OCI-LY7 (cell line): ENCODE measurements around the gene ELOVL7. TPM values are rescaled to one million over a fixed set of nuclear protein-coding genes. Genes with fewer than 3 reads are reported as not detected.

ENCODE experiments used
- Bru-seq: library from RNA; stranded (reverse); fragments of 400-500 nt; gene quantifications from one replicate; lab custom pipeline; 2021; lab: Mats Ljungman, UMichigan
- BruChase-seq, 2 experiments: library from RNA; stranded (reverse); fragments of 400-500 nt; gene quantifications; one replicate each; lab custom pipeline; 2021; lab: Mats Ljungman, UMichigan
- BruUV-seq: library from RNA; stranded (reverse); fragments of 400-500 nt; replicated peaks from 2 replicates; lab custom pipeline; 2021; lab: Mats Ljungman, UMichigan
- CTCF ChIA-PET: fragments of 300-600 bp; sonication (Branson Sonifier 250); formaldehyde crosslinking; loops from one replicate; lab custom pipeline; 2022; ENCODE audit warnings: antibody characterized with exemption; ENCODE audit not compliant: unreplicated experiment; lab: Charles Lee
- POLR2A ChIA-PET: fragments of 300-600 bp; sonication (Branson Sonifier 250); formaldehyde crosslinking; loops from one replicate; lab custom pipeline; 2022; ENCODE audit warnings: antibody characterized with exemption; lab: Charles Lee
- DNase-seq: peaks from one replicate; pipeline ENCODE4 v3.0.0-alpha.2; 2015; ENCODE audit warnings: low spot score
- H2AFZ ChIP-seq: fragments of 200-600 bp; sonication (generic), shearing (Covaris generic); 2 replicates; pipeline ENCODE4 v1.6.1; 2014; ENCODE audit warnings: mild to moderate bottlenecking, antibody characterized with exemption, low read length, moderate library complexity
- H3K27ac ChIP-seq: fragments of 200-600 bp; sonication (generic); 2 replicates; pipeline ENCODE4 v1.5.1; 2014; ENCODE audit warnings: mixed run types, low read depth, mild to moderate bottlenecking, moderate library complexity, low read length, inconsistent platforms; ENCODE audit not compliant: poor library complexity, severe bottlenecking
- H3K36me3 ChIP-seq: fragments of 200-600 bp; sonication (generic); 2 replicates; pipeline ENCODE4 v1.6.1; 2014; ENCODE audit warnings: mild to moderate bottlenecking, antibody characterized with exemption, low read length, moderate library complexity, mixed read lengths; ENCODE audit not compliant: insufficient read depth
- H3K4me1 ChIP-seq: fragments of 200-600 bp; sonication (generic); 2 replicates; pipeline ENCODE4 v1.5.1; 2014; ENCODE audit warnings: mild to moderate bottlenecking, low read length; ENCODE audit not compliant: insufficient read depth, poor library complexity, severe bottlenecking
- H3K4me2 ChIP-seq: fragments of 200-600 bp; sonication (generic); 2 replicates; pipeline ENCODE4 v1.6.1; 2014; ENCODE audit warnings: mild to moderate bottlenecking, low read length
- H3K4me3 ChIP-seq: fragments of 200-600 bp; sonication (generic); 2 replicates; pipeline ENCODE4 v1.5.1; 2014; ENCODE audit warnings: mild to moderate bottlenecking, low read depth, low read length; ENCODE audit not compliant: poor library complexity, severe bottlenecking
- H3K79me2 ChIP-seq: fragments of 200-600 bp; sonication (generic); 2 replicates; pipeline ENCODE4 v1.6.1; 2016; ENCODE audit warnings: low read depth, mild to moderate bottlenecking, low read length, moderate library complexity, mixed read lengths; ENCODE audit not compliant: insufficient read depth
- H3K9me2 ChIP-seq: fragments of 200-600 bp; sonication (generic); 2 replicates; pipeline ENCODE4 v1.6.1; 2016; ENCODE audit warnings: mild to moderate bottlenecking, low read length, mixed read lengths; ENCODE audit not compliant: insufficient read depth
- H3K9me3 ChIP-seq: fragments of 200-600 bp; sonication (generic); 2 replicates; pipeline ENCODE4 v1.6.1; 2014; ENCODE audit warnings: mild to moderate bottlenecking, mixed run types, low read length, mixed read lengths
- H4K20me1 ChIP-seq: fragments of 200-600 bp; sonication (generic); 2 replicates; pipeline ENCODE4 v1.6.1; 2014; ENCODE audit warnings: mild to moderate bottlenecking, antibody characterized with exemption, low read length, moderate library complexity, mixed read lengths; ENCODE audit not compliant: insufficient read depth
- EZH2phosphoT487 ChIP-seq: fragments of 200-600 bp; sonication (generic); IDR thresholded peaks from 2 replicates; pipeline ENCODE4 v1.6.1; 2018; ENCODE audit warnings: low read depth, borderline replicate concordance, mild to moderate bottlenecking, mixed run types, antibody characterized with exemption, low read length, moderate library complexity, mixed read lengths
- intact Hi-C: fragments of 100-400 bp; cut with micrococcal nuclease; formaldehyde crosslinking; loops from one replicate; pipeline ENCODE4 v1.10.0; 2022; ENCODE audit not compliant: unreplicated experiment
- long read RNA-seq: library from polyadenylated mRNA; stranded (forward); transcript quantifications from one replicate; pipeline ENCODE4 v2.0.0, GENCODE V29; 2022
- total RNA-seq, 2 experiments: library from RNA; depleted of rRNA in 1 of 2; stranded (reverse); fragments of >200 nt in 1 of 2; shearing (Covaris generic) in 1 of 2; gene quantifications; 2 replicates each; pipeline ENCODE4 v1.2.3, GENCODE V29; 2014 to 2022
- TF ChIP-seq, protein P1 (sequence below): fragments of 200-600 bp; sonication (generic); conservative IDR thresholded peaks from 2 replicates; pipeline ENCODE4 v1.5.1; 2014; ENCODE audit warnings: mild to moderate bottlenecking, antibody characterized with exemption, low read length, moderate library complexity, mixed read lengths

Gene ELOVL7
- total RNA-seq (2014; rRNA removed; shearing (Covaris generic)) = 0.03 TPM in 1 of 2 replicates, not detected in the other
- not detected in 2 replicates for total RNA-seq (2022)
- percentile 20 among the genes with signal in this experiment for Bru-seq, nascent RNA
- percentile 16 among the genes with signal in this experiment for BruChase-seq, experiment 1, labeled RNA remaining after a 6-hour chase
- percentile 22 among the genes with signal in this experiment for BruChase-seq, experiment 2, labeled RNA remaining after a 2-hour chase
- long read RNA-seq = 0 reads

DNA sequence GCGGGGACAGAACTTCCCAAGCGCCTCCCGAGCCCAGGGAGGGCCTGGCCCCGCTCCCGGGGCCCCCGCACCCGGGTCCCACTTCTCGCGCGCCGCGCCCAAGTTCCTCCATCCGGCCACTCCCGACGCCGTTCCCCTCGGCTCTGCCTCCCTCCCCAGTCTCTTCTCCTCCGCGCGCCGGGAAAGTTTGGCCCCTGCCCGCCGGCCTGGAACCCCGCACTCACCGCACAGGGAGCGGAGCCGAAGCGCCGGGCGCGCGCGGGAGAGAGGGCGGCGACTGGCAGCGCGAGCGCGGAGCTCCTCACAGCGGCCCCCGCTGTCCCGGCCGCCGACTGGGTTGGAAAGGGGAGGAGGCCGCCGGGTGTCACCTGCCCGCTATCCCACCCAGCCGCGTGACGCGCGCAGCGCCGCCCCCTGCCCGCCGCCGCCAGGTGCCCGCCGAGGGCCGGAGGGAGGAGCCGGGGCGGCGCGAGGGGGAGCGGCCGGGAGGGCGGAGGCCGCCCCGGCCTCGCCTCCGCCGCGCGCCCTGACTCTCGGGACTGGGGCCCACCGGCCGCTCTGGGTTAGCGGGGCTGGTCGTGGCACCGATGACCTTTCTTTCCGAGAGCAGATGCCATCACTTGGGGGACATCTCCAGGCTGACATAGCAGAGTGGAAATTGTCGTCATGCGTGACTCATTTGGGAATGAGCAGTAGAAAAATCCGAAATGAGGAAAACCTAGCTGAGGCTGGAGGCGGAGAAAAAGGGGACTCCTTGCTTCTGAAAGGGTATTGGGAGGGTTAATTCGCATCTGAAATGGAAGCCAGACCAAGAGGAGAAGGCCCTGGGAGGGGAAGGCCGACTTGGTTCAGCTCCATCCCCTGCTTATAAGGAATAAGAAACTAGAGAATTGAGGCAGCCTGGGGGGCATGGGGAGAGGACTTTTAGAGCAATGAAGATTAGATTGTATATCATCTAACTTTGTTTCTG is at the start of gene ELOVL7:
Gene ELOVL7, minus strand, starts transcription at position 334 of the 970 bp plus-strand sequence. CDS start 56,872 bp downstream, outside the sequence.
- Histone ChIP-seq H3K9me3 (no peaks in the 10 kb centered on the region), H3K79me2 (no peaks in the 10 kb centered on the region), H3K4me2 (peak within 1 kb of the TSS; percentile 20; the same call in 1 of the 2 replicates), H3K27ac (no peak within 1 kb of the TSS), H4K20me1 (no peaks in the 10 kb centered on the region), H3K36me3 (no peaks in the 10 kb centered on the region), H2AFZ (no peak within 1 kb of the TSS), H3K4me1 (no peaks in the 10 kb centered on the region), H3K4me3 (no peak within 1 kb of the TSS), H3K9me2 (no peaks in the 10 kb centered on the region)
- no peak for DNase-seq
- POLR2A ChIA-PET = no interaction called here
- TF ChIP-seq, protein P1, sequence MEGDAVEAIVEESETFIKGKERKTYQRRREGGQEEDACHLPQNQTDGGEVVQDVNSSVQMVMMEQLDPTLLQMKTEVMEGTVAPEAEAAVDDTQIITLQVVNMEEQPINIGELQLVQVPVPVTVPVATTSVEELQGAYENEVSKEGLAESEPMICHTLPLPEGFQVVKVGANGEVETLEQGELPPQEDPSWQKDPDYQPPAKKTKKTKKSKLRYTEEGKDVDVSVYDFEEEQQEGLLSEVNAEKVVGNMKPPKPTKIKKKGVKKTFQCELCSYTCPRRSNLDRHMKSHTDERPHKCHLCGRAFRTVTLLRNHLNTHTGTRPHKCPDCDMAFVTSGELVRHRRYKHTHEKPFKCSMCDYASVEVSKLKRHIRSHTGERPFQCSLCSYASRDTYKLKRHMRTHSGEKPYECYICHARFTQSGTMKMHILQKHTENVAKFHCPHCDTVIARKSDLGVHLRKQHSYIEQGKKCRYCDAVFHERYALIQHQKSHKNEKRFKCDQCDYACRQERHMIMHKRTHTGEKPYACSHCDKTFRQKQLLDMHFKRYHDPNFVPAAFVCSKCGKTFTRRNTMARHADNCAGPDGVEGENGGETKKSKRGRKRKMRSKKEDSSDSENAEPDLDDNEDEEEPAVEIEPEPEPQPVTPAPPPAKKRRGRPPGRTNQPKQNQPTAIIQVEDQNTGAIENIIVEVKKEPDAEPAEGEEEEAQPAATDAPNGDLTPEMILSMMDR = no peak
- no peak for TF ChIP-seq EZH2phosphoT487
- CTCF ChIA-PET = no interaction called here
- intact Hi-C loops = no loop called here
- BruUV-seq = no TSS peak

DNA sequence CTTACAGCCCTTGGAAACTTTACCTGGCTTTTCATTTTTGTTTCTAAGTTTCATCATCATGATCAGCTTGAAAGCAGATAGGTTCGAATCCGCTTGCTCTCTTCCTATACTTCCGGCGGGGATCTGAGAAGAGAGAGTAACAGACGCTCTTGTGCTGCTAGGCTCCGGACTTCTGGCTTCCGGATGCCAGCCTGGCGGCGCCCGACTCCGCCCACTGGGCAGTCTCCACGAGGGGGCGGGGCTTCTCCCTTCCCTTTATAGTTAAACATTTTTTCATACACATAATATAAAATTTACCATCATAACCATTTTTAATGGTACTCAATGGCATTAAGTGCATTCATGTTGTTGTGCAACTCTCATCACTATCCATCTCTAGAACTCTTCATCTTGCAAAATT is 49.5 kb upstream of the ELOVL7 start:
- POLR2A ChIA-PET = no interaction called here
- no peak for DNase-seq
- no peak overlapping the region for H2AFZ ChIP-seq
- no peak overlapping the region for H3K4me2 ChIP-seq
- no peaks in the 10 kb centered on the region for H3K9me3 ChIP-seq
- CTCF ChIA-PET = no interaction called here
- intact Hi-C loops = no loop called here
- no peak overlapping the region for H3K4me3 ChIP-seq
- H4K20me1 ChIP-seq = no peaks in the 10 kb centered on the region
- no peak overlapping the region for H3K27ac ChIP-seq
- peaks cover 26% of the 10 kb centered on the region for H3K36me3 ChIP-seq
- H3K79me2 ChIP-seq = no peaks in the 10 kb centered on the region
- BruUV-seq = no TSS peak
- no peaks in the 10 kb centered on the region for H3K9me2 ChIP-seq
- no peak for TF ChIP-seq EZH2phosphoT487
- TF ChIP-seq, protein P1 = no peak
- no peaks in the 10 kb centered on the region for H3K4me1 ChIP-seq
